NCI-H1092 (cell line): ENCODE measurements around the gene LMF1.
"Not testable (repeated sequence)": the region's sequence is repeated elsewhere in the genome, so short reads cannot be mapped to it uniquely, and the experiment has no call there.

Source experiments
- DNase-seq: peaks from one replicate; lab custom pipeline; 2025; lab: John Stamatoyannopoulos, UW

LMF1 gene

DNA sequence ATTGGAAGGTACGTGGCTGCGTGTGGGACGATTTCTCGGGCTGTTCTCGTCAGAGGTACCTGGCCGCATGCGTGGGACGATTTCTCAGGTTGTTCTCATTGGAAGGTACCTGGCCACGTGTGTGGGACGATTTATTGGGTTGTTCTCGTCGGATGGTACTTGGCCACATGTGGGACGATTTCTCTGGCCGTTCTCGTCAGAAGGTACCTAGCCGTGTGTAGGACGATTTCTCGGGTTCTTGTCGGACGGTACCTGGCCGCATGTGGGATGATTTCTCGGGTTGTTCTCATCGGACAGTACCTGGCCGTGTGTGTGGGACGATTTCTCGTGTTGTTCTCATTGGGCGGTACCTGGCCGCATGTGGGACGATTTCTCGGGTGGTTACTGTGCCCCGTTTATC, 120.1 kb downstream of the LMF1 start:
- no peak for DNase-seq

GRCh38 chr16:848510-849253, 122.1 kb downstream of the LMF1 start:
- no peak for DNase-seq

DNA sequence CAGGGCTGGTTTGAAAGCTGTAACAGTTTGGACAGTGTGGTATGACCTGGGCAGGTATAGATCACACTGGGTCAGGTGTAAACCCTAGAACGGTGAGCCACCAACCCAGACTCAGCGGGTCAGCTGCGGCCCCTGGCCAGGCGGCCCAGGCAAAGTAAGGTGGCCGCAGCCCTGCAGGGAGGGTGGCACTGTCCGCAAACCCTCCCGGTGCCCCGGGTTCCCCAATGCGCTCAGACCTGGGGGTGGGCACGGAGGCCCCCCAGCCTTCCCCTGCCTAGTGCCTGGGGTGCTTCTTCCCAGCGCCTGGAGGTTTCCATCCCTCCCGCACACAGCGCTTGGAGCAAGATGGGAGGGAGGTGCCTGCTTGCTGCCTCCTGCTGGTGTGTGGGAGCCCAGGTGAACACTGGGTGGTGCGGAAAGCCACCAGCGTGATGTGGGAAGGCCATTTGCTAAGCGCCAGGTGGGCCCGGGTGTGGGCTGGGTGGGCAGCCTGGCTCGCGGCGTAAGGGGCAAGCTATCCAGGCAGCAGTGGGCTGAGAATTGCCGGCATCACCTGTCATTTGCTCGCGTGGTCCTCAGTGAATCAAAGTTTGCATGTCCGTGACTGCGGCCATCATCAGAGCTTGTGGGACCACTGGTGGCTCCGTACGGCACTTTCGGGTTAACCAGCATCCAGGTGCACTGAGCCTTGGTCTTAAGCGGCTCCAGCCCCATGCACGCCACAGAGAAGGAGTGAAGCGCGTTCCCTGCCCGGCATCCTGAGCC, 122.9 kb downstream of the LMF1 start:
- DNase-seq: no peak

GRCh38 chr16:847151-847550, 123.6 kb downstream of the LMF1 start:
- no peak for DNase-seq

GRCh38 chr16:845351-845745, 125.4 kb downstream of the LMF1 start:
- no peak for DNase-seq

GRCh38 chr16:844638-845350, 126.0 kb downstream of the LMF1 start:
- DNase-seq: no peak

DNA sequence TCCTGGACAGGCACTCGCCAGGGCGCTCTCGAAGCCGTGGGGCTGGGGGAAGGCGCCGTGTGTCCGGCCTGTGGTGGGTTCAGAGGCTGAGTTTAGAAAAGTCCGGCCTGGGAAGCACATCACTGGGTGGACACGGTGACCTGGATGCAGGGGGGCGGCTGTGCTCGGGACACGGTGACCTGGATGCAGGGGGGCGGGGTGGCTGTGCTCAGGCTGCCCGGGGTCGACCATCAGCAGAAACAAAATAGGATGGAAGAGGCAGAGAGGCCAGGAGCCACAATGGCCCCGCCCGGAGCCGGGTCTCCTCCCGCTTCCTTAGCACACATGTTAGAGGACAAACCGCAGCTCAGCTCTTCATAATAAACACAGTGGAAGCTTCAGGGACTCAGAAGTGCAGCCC, 127.0 kb downstream of the LMF1 start:
- no peak for DNase-seq

- DNase-seq: no peak
These were observed 127.8 kb downstream of the LMF1 start for GRCh38 chr16:842711-843560.

GRCh38 chr16:842061-842476, 128.7 kb downstream of the LMF1 start:
- no peak for DNase-seq

GRCh38 chr16:841455-842060, 129.2 kb downstream of the LMF1 start:
- DNase-seq: no peak

DNA sequence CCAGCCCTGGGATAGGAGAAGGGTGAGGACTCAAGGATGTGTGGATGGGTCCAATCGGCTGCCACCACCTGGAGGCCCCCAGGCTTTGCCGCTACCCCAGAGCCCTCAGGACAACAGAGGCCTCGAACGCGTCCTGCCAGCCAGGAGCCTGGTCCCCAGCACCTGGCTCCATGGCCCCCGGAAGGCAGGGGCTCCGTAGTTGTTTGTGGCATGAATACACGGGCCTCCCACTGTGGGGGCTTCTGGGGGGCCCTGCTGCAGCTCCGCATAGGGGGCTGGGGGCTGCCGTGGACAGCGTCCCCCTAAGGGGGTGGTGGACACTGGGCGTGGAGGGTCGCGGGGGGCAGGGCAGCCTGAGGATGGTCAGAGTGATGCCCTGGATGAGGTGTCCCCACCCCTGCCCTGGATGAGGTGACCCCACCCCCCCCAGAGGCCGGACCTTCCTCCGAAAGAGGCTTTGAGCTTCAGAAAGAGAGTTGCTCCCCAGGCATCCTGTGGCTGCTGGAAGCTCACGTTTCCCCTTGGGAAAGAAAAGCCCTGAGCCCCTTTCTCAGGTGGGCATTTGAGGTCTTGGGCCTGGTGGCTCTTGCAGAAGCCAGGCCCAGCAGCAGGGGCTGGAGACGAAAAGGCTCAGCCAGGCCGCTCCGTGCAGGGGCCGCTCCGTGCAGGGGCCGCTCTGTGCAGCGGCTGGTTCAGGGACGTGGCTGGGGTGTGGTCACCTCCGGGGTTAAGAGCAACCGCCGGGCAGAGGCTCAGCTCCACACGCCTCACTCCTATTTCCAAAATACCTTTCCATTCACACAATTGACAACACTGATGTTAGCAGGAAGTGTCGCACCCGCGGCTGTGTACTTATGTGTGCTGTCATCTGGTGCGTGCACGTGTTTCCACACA, 130.0 kb downstream of the LMF1 start:
- DNase-seq: no peak

DNA sequence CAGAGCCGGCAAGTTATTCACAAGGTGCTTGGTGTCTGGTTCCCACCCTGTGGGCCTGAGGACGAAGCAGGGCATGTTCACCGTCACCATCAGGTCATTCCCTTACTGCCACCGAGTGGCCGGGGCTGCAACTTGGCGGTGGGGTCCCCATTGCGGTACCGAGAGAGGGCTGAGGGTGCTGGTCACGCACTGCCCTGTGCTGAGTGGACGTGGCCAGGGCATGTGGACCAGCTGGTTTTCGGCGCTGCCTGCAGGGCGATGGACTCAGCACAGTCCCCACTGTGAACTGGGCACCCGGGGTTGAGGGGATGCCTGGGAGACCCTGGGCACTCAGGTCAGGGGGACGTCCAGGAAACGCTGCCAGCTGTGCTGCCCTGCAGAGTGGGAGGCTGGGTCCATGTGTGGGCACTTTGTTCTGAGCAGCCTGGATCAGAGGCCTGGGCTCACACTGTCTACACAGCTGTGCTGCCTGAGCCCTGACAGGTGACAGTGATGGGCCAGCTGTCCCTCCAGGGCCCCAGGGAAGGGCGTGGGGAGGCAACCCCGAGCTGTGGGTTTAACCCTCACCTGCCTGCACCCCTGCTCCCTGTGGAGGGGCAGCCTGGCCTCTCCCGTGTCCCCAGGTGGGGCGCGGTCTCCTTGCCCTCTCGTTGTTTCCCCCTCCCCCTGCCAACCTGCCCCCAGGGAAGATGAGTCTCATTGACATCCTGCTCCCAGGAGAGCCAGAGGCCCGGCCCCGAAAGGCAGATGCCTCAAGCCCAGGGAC, 131.0 kb downstream of the LMF1 start:
- no peak for DNase-seq

DNA sequence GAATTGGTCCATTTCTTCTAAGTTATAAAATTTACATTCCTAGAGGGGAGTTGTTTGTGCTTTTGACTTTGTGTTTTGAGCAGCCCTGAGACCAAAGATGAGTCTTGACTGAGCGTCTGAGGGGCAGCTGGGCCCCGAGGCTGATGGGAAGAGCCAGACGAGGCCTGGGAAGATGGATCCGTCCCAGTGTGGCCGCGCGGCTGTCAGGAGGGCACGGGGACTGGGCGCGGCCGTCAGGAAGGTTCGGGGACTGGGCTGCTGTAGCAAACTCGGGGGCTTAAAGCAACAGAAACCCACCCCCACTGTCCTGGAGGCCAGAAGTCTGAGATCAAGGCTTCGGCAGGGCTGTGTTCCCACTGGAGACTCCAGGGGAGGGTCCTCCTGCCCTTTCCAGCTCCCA, 132.0 kb downstream of the LMF1 start:
- DNase-seq: no peak

- not testable (repeated sequence) for DNase-seq
These were observed 134.0 kb downstream of the LMF1 start for GRCh38 chr16:836822-837221.

DNA sequence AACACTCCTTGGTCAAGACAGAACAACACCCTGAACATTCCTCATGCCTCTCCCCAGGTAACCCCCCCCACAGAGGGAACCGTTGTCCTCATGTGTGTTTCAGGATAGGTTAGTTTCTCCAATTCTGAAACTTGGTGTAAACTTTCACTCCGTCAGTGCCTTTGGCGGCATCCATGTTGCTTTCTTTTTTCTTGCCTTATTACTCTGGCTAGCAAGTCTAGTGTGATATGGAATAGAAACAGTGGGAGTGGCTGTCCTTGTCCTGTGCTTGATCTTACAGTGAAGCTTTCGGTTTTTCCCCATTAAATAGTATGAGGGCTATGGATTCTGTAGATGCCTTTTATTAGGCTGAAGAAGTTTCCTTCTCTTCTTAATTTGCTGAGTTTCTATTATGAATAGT, 134.6 kb downstream of the LMF1 start:
- no peak for DNase-seq

GRCh38 chr16:835373-835772, 135.4 kb downstream of the LMF1 start:
- no peak for DNase-seq

DNA sequence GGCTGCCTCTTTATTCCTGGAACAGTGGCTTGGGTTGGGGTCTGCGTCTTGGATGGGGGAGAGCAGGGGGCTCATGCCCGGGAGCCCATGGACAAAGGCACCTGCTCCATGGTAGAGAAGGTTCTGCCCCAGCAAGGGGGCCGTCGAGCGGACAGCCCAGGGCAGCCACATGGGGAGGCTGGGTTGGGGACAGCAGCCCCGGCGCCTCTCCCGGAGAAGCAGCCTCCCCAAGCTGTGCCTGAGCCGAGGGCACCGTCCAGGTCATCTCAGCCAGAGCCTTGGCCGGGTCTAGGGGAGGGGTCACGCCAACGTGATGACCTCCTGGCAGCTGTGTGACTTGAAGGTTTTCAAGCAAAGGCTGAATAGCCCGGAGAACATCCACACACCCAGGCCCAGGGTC, 137.4 kb downstream of the LMF1 start:
- no peak for DNase-seq

DNA sequence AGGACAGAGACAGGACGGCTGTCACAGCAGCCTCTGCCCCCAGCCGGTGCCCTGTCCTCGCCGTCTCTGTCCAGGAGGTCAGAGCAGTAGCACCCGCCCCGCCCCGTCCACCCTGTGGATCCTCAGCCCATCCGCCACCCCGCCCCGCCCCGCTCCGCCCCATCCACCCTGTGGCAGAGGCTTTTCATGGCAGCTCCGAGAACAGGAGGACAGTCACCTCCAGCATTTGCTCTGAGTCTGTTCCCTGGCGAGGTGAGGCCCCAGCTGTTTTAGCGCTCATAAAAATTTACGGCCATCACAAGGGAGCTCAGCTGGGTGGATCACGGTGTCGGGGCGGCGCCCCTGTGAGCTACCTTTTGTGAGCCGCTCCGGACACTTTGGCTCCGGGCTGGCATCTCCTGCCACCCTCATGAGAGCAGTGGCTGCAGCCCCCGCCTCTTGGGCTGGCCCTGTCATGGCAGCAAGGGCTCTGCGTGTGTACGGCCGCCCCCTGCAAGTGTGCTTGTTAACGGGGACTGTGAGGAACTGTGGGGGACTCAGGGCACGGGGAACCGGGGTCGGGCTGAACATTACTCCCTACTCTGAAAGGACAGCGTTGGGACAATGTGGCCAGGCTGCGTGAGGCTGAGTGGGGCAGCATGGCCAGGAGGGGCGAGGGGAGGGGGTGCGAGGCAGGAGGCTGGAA, 138.0 kb downstream of the LMF1 start:
- DNase-seq: no peak
